HG03439 (cell line): ENCODE measurements around the gene LYZL4.

Experiments used
- ATAC-seq: cut with Tn5 transposase; IDR thresholded peaks from one replicate; pipeline ENCODE4 v1.9.1; 2021; ENCODE audit warnings: mild to moderate bottlenecking, moderate library complexity; ENCODE audit not compliant: unreplicated experiment

The LYZL4 gene

GRCh38 chr3:42410370-42411131 is at the start of gene LYZL4:
Gene LYZL4 (minus strand): TSS chr3:42410610. CDS start chr3:42407251, 3,359 bp downstream.
- no peak for ATAC-seq

- ATAC-seq: no peak
Observed at GRCh38 chr3:42459151-42459550, 48.7 kb upstream of the LYZL4 start.

- no peak for ATAC-seq
Observed at GRCh38 chr3:42456211-42456610, 45.8 kb upstream of the LYZL4 start.

GRCh38 chr3:42451546-42452230 is 41.3 kb upstream of the LYZL4 start:
- ATAC-seq: no peak

- no peak for ATAC-seq
Observed at GRCh38 chr3:42451116-42451515, 40.7 kb upstream of the LYZL4 start.

- no peak for ATAC-seq
Observed at GRCh38 chr3:42450567-42450966, 40.2 kb upstream of the LYZL4 start.

GRCh38 chr3:42447481-42447880 is 37.1 kb upstream of the LYZL4 start:
- no peak for ATAC-seq

GRCh38 chr3:42446111-42447050 is 36.0 kb upstream of the LYZL4 start:
- no peak for ATAC-seq

GRCh38 chr3:42443819-42444436 is 33.5 kb upstream of the LYZL4 start:
- peak; percentile 76 for ATAC-seq

GRCh38 chr3:42443292-42443691 is 32.9 kb upstream of the LYZL4 start:
- no peak for ATAC-seq

GRCh38 chr3:42442640-42443039 is 32.2 kb upstream of the LYZL4 start:
- no peak for ATAC-seq

GRCh38 chr3:42441791-42442190 is 31.4 kb upstream of the LYZL4 start:
- no peak for ATAC-seq

GRCh38 chr3:42440924-42441323 is 30.5 kb upstream of the LYZL4 start:
- no peak for ATAC-seq

GRCh38 chr3:42439261-42440115 is 29.1 kb upstream of the LYZL4 start:
- ATAC-seq: no peak

- no peak for ATAC-seq
Observed at GRCh38 chr3:42438758-42439157, 28.3 kb upstream of the LYZL4 start.

- ATAC-seq: no peak
Observed at GRCh38 chr3:42438193-42438592, 27.8 kb upstream of the LYZL4 start.

GRCh38 chr3:42434777-42435380 is 24.5 kb upstream of the LYZL4 start:
- no peak for ATAC-seq

GRCh38 chr3:42432485-42432884 is 22.1 kb upstream of the LYZL4 start:
- no peak for ATAC-seq

- no peak for ATAC-seq
Observed at GRCh38 chr3:42430781-42431532, 20.5 kb upstream of the LYZL4 start.
